GM18907 (cell line): ENCODE measurements around the gene ZNF587B.
"Not testable (repeated sequence)": the region's sequence is repeated elsewhere in the genome, so short reads cannot be mapped to it uniquely, and the experiment has no call there.

Experiments used
- ATAC-seq: cut with Tn5 transposase; IDR thresholded peaks from one replicate; pipeline ENCODE4 v1.9.1; 2021; ENCODE audit warnings: mild to moderate bottlenecking, moderate library complexity; ENCODE audit not compliant: unreplicated experiment

ZNF587B gene

DNA sequence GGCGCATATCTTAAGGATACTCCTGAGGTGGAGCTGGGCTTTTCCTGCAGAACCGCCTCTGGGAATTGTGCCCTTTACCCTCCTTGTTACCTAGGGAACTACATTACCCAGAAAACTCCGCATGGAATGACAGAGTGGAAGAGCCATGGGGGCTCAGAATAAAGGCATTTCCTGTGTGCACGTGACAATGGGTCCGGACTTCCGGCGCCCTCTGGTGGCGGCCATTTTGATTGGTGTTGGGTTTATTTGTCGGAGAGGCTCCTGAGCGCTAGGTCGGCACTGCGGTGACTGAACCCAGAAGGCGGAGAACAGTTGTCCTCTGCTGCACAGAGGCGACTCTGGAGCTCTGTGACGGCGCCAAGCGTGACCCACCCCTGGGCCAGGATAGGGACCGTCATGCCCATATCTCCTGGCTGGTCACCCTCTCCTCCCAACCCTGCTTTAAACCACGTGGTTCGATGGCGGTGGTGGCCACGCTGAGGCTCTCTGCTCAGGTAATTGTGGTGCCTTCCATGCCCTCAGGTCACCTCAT is at the start of gene ZNF587B:
Gene ZNF587B, plus strand, starts transcription at position 229 of the 532 bp plus-strand sequence. Its CDS starts 230 bp downstream, at position 459.
- no peak for ATAC-seq

- ATAC-seq = no peak
Observed at GRCh38 chr19:57786286-57786685, 43.8 kb upstream of the ZNF587B start.

DNA sequence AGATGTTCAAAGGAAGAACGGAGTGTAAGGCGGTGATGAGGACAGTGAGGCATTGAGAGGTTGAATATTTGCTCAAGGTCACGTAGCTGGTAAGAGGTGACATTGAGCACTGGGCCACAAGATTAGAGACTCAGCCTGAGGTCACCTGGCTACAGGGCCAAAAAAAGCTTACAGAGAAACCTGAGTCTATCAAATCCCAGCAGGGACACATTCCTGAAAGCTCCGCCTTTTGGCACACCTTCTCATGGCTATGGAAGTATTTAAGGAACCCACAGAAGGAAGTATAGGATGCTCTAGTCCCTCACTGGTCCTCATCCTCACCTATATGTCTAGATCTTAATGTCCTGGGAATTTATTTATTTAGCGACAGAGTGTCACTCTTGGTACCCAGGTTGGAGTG is 43.2 kb upstream of the ZNF587B start:
- no peak for ATAC-seq

DNA sequence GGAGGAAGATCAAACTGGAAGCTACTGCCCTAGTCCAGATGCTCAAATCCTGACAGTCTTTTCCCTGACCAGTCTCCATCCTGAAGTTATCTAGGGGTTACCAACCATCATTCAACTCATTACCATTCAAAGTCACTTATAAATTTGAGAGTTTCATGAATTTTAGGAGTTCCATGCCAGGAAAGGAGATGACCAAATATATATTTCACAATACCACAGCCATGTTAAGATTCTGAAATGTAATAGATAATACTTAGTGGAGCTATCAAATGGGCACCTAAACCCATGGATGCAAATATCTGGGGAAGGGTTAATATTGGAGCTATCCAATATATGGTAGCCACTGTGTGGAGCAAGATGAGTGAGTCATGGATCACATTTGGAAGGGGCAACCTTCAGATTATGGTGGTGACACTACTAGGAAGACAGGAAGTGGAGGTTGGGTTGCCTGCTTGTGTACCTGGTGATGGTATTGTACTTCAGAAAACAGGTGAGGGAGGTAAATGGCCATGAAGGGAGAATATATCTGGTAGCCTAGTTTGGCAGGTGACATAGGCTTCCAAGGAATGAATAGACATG is 41.9 kb upstream of the ZNF587B start:
- no peak for ATAC-seq

DNA sequence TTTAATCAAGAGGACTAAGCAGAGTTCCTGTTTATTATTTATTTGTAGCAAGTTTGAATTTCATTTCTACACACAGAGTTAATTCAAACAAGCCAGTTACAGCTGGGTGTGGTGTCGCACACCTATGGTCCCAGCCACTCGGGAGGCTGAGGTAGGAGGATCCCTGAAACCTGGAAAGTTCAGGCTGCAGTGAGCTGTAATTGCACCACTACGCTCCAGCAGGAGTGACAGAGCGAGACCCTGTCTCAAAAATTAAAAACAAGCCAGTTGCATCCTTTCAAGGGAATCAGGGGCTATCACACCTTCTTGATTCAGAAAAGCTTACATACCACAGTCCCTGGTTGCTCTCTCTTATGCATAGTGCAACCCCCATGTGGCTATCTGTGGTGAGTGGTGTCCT is 40.8 kb upstream of the ZNF587B start:
- ATAC-seq = no peak

GRCh38 chr19:57796580-57796979 is 33.5 kb upstream of the ZNF587B start:
- ATAC-seq = not testable (repeated sequence)

- ATAC-seq = no peak
Observed at GRCh38 chr19:57800696-57801095, 29.4 kb upstream of the ZNF587B start.

- ATAC-seq = no peak
Observed at GRCh38 chr19:57802269-57802668, 27.8 kb upstream of the ZNF587B start.

- ATAC-seq = no peak
Observed at GRCh38 chr19:57803265-57803593, 26.9 kb upstream of the ZNF587B start.

GRCh38 chr19:57803594-57804325 is 26.3 kb upstream of the ZNF587B start:
- no peak for ATAC-seq

DNA sequence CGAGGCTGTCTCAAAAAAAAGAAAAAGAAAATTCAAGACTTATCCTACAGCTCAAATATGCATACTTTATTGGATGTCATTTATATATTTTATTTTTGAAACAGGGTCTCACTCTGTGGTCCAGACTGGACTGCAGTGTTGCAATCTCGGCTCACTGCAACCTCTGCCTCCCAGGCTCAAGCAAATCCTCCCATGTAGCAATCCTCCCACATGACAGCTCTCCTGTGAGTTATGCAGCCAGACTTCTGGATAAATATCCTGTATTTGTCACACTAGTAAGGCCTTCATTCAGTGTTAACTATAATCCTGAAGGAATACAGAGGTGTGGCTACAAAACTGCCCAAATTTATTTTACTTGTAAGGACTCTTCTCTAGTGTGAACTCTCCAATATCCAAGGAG is 22.6 kb upstream of the ZNF587B start:
- ATAC-seq = no peak

- not testable (repeated sequence) for ATAC-seq
Observed at GRCh38 chr19:57810410-57811295, 19.4 kb upstream of the ZNF587B start.

DNA sequence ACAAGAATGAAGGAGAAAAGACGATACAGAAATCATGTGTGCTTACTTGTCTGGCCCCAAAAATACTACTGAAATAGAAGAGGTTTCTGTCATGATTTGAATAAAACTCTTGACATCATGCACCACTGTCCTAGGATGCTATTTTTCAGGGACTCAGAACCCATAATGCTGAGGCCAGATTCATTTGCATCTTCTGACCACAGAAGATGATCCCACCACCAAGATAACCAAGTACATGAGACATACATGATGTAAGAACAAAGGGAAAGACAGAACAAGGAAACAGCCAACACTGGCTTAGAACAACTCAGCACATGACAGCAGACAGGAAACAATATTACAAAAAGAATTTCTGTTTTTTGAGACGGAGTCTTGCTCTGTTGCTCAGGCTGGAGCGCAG is 17.9 kb upstream of the ZNF587B start:
- ATAC-seq = no peak

- not testable (repeated sequence) for ATAC-seq
Observed at GRCh38 chr19:57812975-57813820, 16.9 kb upstream of the ZNF587B start.

DNA sequence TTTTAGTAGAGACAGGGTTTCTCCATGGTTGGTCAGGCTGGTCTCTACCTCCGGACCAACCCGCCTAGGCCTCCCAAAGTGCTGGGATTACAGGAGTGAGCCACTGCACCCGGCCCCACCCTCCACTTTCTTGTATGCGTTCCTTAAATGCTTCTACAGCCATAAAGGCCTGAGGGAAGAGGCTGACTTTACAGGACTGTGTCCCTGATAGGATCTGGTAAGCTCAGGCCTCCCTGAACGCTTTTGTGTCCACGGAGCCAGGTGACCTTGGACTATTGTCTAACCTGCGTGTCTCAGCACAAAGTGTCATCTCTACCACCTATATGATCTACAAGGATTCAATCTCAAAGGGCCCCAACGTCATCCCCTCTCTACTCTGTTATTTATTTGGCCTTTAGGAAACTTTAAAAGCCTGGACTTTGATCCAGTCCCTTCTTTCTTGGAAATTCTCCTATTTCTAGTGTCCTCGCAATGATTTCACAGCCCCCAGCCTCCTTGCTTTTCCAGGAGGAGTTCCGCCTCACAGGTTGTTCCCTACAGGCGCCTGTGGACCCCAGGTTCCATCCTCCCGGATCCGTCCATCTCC is 16.1 kb upstream of the ZNF587B start:
- ATAC-seq = no peak

GRCh38 chr19:57814505-57815246 is 15.4 kb upstream of the ZNF587B start, which contains the start of gene ZNF552:
TSS of gene ZNF552 (minus strand) at chr19:57814913. CDS start at chr19:57814743, 170 bp downstream.
- peak; percentile 76 for ATAC-seq

- ATAC-seq = no peak
Observed at GRCh38 chr19:57815247-57816075, 14.6 kb upstream of the ZNF587B start.

- no peak for ATAC-seq
Observed at GRCh38 chr19:57816652-57817051, 13.4 kb upstream of the ZNF587B start.

DNA sequence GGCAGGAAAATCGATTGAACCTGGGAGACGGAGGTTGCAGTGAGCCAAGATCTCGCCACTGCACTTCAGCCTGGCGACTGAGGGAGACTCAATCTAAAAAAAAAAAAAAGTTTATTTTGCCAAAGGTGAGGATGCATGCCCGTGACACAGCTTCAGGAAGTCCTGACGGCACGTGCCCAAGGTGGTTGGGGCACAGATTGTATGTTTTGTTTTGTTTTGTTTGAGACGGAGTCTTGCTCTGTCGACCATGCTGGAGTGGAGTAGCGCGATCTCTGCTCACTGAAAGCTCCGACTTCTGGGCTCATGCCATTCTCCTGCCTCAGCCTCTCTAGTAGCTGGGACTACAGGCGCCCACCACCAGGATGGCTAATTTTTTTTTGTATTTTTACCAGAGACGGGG is 12.1 kb upstream of the ZNF587B start:
- ATAC-seq = no peak
